ENCODE data around the gene LAPTM4A. TPM values are rescaled to one million over a fixed set of nuclear protein-coding genes. Genes with fewer than 3 reads are reported as not detected.
A peak's percentile ranks its signal among the peaks of the same experiment; 100 is the strongest.

The LAPTM4A gene
- total RNA-seq, 1 donor = 249 TPM

- H3K4me3 ChIP-seq (ENCODE audit: insufficient read depth, low read length) = no peak overlapping the region
- H3K4me2 ChIP-seq (ENCODE audit: insufficient read depth, low read length) = no peak overlapping the region
- peaks cover 26% of the 10 kb centered on the region for H3K4me1 ChIP-seq (ENCODE audit: insufficient read depth, low read length)
- no peak overlapping the region for H2AFZ ChIP-seq (ENCODE audit: low read length)
- no peaks in the 10 kb centered on the region for H4K20me1 ChIP-seq (ENCODE audit: insufficient read depth, low read length)
- no peaks in the 10 kb centered on the region for H3K79me2 ChIP-seq (ENCODE audit: insufficient read depth, low read length)
- no peak overlapping the region for H3K27ac ChIP-seq (ENCODE audit: low read depth, low read length)
- TF ChIP-seq CTCF (IDR thresholded peaks at IDR 0.05; ENCODE audit: extremely low read depth, low read depth, low read length) = no peak
- H3K9me3 ChIP-seq (ENCODE audit: low read depth, low read length) = no peaks in the 10 kb centered on the region
- no peak for DNase-seq (ENCODE audit: insufficient read length, low spot score, missing footprints)
- no peaks in the 10 kb centered on the region for H3K27me3 ChIP-seq (ENCODE audit: insufficient read depth, low read length)
- H3K36me3 ChIP-seq (ENCODE audit: insufficient read depth, low read length) = no peaks in the 10 kb centered on the region
These were observed 44.0 kb upstream of the LAPTM4A start for GRCh38 chr2:20095469-20095868.

GRCh38 chr2:20094955-20095354 lies 43.5 kb upstream of the LAPTM4A start:
- Histone ChIP-seq H3K9me3 (ENCODE audit: low read depth, low read length) (no peaks in the 10 kb centered on the region), H4K20me1 (ENCODE audit: insufficient read depth, low read length) (no peaks in the 10 kb centered on the region), H3K27me3 (ENCODE audit: insufficient read depth, low read length) (no peaks in the 10 kb centered on the region), H3K4me1 (ENCODE audit: insufficient read depth, low read length) (peaks cover 26% of the 10 kb centered on the region), H3K4me3 (ENCODE audit: insufficient read depth, low read length) (no peak overlapping the region), H3K4me2 (ENCODE audit: insufficient read depth, low read length) (no peak overlapping the region), H3K27ac (ENCODE audit: low read depth, low read length) (no peak overlapping the region), H2AFZ (ENCODE audit: low read length) (no peak overlapping the region), H3K36me3 (ENCODE audit: insufficient read depth, low read length) (no peaks in the 10 kb centered on the region), H3K79me2 (ENCODE audit: insufficient read depth, low read length) (no peaks in the 10 kb centered on the region)
- no peak for DNase-seq (ENCODE audit: insufficient read length, low spot score, missing footprints)
- no peak for TF ChIP-seq CTCF (IDR thresholded peaks at IDR 0.05; ENCODE audit: extremely low read depth, low read depth, low read length)

GRCh38 chr2:20094142-20094755 lies 42.8 kb upstream of the LAPTM4A start:
- Histone ChIP-seq H3K4me1 (ENCODE audit: insufficient read depth, low read length) (peaks cover 26% of the 10 kb centered on the region), H3K4me2 (ENCODE audit: insufficient read depth, low read length) (no peak overlapping the region), H3K79me2 (ENCODE audit: insufficient read depth, low read length) (no peaks in the 10 kb centered on the region), H3K4me3 (ENCODE audit: insufficient read depth, low read length) (no peak overlapping the region), H3K27ac (ENCODE audit: low read depth, low read length) (no peak overlapping the region), H2AFZ (ENCODE audit: low read length) (peak overlapping the region; percentile 87), H4K20me1 (ENCODE audit: insufficient read depth, low read length) (no peaks in the 10 kb centered on the region), H3K9me3 (ENCODE audit: low read depth, low read length) (no peaks in the 10 kb centered on the region), H3K27me3 (ENCODE audit: insufficient read depth, low read length) (no peaks in the 10 kb centered on the region), H3K36me3 (ENCODE audit: insufficient read depth, low read length) (no peaks in the 10 kb centered on the region)
- no peak for DNase-seq (ENCODE audit: insufficient read length, low spot score, missing footprints)
- TF ChIP-seq CTCF (IDR thresholded peaks at IDR 0.05; ENCODE audit: extremely low read depth, low read depth, low read length) = no peak

GRCh38 chr2:20093263-20094141 lies 42.1 kb upstream of the LAPTM4A start:
- Histone ChIP-seq H3K4me1 (ENCODE audit: insufficient read depth, low read length) (peaks cover 26% of the 10 kb centered on the region), H3K36me3 (ENCODE audit: insufficient read depth, low read length) (no peaks in the 10 kb centered on the region), H3K27me3 (ENCODE audit: insufficient read depth, low read length) (no peaks in the 10 kb centered on the region), H3K4me2 (ENCODE audit: insufficient read depth, low read length) (no peak overlapping the region), H3K4me3 (ENCODE audit: insufficient read depth, low read length) (no peak overlapping the region), H3K9me3 (ENCODE audit: low read depth, low read length) (no peaks in the 10 kb centered on the region), H3K27ac (ENCODE audit: low read depth, low read length) (no peak overlapping the region), H3K79me2 (ENCODE audit: insufficient read depth, low read length) (no peaks in the 10 kb centered on the region), H2AFZ (ENCODE audit: low read length) (peak overlapping the region; percentile 87), H4K20me1 (ENCODE audit: insufficient read depth, low read length) (no peaks in the 10 kb centered on the region)
- DNase-seq (ENCODE audit: insufficient read length, low spot score, missing footprints) = peak; percentile 92
- peak; percentile 87 for TF ChIP-seq CTCF (IDR thresholded peaks at IDR 0.05; ENCODE audit: extremely low read depth, low read depth, low read length)
